Renal cortex interstitium (tissue), 11 donors: ENCODE measurements around the gene TNNI3K. TPM values are rescaled to one million over a fixed set of nuclear protein-coding genes. Genes with fewer than 3 reads are reported as not detected.
A peak's percentile ranks its signal among the peaks of the same experiment; 100 is the strongest.

Experiments used
- DNase-seq, 11 donors: peaks; one replicate each; pipeline ENCODE4 v3.0.0-alpha.2; 2013; ENCODE audit warnings: low read depth in 9 of 11, low spot score in 4 of 11; ENCODE audit errors: extremely low read depth in 1 of 11
- polyA plus RNA-seq, 3 donors: library from polyadenylated mRNA; unstranded; fragments of 120-200 nt; gene quantifications; one replicate each; pipeline ENCODE4 v1.2.1, GENCODE V29; 2013; ENCODE audit not compliant: insufficient read length in 3 of 3

The TNNI3K gene
- polyA plus RNA-seq, 3 donors = 1.1 to 2.7 (median 1.5) TPM

DNA sequence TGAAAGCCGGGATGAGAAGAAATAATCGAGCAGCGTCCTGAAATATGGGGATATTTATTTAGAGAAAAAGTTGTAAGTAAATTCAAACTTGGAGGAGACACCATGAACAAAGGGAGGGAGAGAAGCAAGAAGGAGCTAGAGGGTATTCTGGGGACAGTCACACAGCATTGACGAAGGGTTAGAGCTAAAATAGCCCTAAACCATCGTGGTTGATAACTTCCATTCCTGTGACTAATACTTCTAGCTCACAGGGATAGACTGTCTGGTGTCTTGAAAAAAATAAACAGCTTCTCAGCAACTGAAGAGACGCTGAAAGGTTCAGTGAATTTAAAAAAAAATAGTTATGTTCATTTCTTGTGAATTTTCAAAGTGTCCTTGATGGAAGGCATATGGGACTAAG, 190.5 kb downstream of the TNNI3K start:
- DNase-seq = no peak

DNA sequence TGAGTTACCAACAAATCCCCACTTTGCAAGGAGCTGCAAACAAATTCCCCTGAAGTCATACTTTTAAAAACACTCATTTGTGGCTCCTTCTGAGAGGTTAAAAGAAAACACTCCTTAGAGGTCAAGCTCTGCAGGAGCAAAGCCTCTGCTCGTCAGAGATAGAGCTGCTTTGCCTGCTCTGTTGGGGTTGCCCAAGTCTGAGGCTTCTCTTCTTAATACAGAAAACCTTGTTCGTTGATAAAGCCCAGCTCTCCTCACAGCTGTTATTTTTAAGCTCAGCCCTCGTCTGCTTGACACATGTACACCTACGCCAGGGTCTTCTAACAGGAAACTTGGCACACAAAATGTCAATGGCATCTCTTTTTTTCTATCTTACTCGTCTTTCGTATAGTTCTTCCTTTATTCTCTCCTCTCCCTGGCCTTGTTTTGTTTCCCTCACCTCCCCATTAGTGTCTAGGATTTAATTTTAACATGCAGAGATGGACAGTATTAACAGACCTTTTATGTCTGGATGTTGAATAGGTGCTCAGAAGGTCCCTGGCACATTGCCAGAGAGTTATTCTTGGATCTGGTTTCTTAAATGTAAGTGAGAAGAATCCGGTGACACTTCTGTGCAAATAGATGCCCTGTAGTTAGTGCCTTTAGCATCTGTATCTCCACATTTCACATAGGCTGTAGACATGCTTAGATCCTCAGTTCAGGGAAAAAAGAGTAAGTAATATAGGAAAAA, 191.2 kb downstream of the TNNI3K start:
- peak in 2 of 11 donors; percentile 13 to 17 for DNase-seq

DNA sequence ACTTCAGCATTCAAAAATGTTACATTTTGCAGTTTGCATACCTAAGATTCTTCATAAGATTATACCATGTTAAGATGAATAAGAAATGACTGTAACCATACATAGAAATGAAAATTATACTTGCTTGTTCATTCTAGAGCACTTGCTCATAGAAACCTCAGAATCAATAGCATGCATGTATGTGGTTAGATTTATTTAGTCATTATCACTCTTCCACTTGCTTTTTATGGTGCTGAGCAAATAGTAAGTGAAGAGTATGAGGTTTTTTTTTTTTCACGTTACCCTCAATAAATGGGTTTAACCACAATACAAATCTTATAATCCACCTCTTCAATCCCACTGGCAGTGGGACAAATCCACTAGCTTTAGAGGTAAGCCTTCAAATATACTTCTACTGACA, 192.5 kb downstream of the TNNI3K start:
- no peak for DNase-seq

DNA sequence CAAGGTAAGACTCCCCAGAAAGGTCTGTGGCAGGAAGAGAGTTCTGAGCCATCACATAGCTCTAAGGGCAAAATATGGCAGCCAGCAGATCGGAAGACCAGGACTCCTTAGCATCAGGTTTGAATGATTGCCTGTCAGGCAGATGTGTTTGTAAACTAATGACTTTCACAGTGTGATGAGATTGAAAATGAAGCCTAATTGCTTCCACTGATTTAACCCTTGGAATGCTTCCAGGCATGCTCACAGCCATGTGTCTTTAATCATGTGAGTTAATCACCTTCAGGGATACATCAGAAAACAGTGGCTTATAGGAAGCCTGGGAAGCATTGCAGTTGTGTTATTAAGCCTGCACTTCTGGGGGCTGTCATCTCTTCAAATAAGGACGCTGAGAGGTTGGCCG, 194.4 kb downstream of the TNNI3K start:
- no peak for DNase-seq

DNA sequence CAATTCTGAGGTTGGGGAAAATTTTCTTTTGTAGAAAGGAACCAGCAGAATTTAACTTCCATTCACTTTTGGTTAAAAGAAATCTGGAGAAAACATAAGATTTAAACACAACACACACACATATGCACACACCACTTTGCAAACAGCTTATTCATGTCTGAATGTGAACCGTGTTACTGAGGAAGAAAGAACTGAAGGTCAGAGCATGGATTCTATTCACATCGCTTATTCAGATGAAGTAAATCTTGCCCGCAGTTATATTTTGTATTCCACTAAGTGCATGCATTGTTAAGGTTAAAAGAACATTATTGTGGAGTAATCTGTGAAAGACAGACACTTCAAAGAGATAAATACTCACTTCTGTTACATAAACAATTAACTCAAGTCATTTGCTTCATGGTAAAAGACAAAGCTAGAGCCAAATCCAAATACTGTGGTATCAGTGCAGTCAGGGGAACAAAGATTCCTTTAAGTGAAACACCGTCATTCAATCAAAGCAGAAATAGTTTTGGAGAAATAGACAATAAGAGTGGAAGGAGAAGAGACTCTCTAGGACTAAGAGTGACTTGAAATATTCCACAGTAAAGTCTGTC, 195.3 kb downstream of the TNNI3K start:
- no peak for DNase-seq

DNA sequence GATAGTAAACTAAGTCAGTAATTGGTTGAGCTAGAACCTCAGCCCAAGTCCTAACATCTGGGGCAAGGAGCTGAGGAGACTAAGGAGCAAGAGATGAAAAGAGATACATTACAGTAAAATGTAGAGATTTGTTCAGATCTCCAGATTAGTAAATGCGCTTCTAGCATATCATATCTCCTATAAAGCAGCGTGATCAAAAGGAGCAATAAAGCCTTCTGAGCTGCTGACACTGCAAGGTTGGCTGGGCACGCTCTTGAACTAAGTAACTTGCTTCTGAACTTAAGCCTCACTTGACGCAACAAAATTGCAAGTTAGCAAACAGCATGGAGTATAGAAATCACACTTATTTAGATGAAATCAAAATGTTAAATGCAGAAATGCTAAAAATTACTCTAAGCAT, 196.3 kb downstream of the TNNI3K start:
- no peak for DNase-seq

DNA sequence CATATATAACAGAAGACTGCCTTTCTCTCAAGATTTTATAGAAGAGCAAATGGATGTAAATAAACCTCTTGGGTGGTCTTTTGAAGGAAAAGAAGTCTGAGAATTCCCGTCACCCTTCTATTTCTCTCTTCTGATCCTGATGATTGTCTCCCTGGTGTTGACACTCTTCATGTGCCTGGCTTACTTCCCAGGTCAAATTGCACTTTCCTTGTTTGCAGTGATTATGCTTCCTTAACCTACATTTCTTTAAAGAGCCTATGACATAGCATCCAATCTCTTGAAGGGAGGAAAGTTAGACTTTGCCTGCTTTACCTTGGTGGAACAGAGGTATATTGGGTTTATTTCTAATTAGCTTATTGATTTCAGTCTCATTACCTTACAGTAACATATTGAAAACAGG, 197.1 kb downstream of the TNNI3K start:
- DNase-seq = no peak

DNA sequence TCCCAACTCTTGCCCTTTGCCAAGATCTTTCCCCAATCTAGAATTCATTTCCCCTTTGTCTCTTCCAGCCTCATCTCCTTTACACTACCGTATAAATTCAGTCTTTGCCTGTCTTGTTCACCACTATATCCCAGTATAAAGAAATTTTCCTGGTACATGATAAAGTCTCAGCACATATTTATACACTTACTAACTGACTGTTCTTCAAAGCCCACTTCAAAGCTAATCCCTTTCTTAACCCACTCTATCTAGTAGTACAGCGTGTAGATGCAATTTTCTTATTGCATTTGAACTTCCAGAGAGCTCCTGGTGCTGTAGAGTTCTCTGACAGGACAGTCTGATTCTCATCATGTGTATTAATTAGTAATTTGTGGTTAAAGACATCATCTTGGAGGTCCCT, 199.1 kb downstream of the TNNI3K start:
- no peak for DNase-seq

DNA sequence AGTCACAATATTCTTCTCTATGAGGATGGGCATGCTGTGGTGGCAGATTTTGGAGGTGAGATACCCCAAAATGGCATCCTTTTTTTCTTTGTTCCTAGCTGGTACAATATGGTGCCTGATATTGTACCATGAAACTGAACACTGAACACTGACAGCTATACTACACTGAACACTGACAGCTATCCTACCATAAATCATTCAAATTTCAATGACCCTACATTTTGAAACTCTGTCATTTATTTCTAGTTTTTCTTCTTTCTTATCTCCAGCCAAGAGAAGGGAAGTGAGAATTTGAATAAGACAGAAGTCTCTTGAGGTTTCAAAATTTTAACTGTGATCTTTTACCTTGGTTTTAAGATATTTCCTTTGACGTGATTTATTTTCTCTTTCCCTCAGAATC, 200.9 kb downstream of the TNNI3K start:
- DNase-seq = no peak

DNA sequence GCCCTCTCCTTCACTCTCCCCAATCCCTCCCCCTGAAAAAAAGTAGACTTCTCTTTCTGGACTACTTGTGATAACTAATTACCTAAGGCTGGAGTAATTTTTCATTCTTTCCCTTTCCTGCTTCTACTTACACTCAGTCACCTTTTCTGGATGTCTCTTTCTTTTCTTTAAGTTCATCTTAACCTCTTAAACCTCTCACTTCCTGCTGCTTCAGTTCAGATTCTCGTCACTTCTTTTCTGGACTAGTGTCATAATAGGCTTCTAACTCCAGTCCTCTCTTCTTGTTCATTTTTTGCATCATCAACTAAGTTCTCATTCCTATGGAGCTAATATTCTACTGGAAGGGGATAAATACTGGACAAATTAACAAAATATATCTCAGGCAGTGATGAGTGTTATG, 201.8 kb downstream of the TNNI3K start:
- DNase-seq = no peak

DNA sequence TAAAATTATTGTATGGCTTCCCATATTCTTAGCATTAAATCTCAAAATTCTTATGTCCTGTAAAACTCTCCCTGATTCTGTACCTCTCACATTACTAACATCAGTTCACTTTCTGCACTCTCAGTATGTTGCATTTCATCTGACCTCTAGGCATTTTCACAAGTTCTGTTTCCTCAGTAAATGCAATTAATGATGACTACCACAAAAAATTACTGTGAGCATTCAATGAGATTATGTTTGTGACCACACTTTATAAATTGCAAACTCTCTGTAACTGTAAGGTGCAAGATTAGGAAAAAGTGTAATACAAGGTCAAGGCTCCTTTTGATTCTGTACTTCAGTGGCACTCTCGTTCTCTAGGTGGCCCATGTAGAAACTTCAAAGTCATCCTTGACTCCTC, 216.8 kb downstream of the TNNI3K start:
- DNase-seq = no peak

DNA sequence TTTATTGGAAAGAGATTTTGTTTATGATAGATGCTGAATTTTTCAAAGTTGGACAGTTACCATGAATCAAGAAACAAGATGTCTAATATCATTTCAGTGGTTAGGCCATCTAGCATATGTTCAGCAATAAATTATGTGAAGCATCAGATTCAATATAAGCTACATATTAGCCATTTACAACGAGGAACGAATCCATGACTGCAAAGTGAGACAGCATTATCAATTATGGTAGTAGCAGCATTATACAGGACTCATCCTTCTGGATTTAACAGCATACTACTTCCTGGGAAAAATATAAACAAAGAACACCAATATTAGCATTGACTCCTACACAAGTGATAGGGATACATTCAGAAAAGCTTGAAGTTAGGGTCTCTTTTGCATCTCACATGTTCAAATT, 218.1 kb downstream of the TNNI3K start:
- no peak for DNase-seq

DNA sequence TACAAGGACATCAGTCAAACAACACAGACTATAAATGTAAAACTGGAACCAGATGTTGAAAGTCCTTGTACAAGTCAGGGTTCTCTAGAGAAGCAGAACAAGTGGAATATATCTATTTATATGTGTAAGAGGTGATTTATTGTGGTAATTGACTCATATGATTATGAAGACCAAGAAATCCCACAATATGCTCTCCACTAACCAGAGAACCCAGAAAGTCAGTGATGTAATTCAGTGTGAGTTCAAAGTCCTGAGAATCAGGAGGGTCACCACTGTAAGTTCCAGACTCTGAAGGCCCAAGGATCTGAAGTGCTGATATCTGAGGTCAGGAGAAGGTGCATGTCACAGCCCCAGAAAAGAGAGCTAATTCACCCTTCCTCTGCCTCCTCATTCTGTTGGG, 220.2 kb downstream of the TNNI3K start:
- no peak for DNase-seq

DNA sequence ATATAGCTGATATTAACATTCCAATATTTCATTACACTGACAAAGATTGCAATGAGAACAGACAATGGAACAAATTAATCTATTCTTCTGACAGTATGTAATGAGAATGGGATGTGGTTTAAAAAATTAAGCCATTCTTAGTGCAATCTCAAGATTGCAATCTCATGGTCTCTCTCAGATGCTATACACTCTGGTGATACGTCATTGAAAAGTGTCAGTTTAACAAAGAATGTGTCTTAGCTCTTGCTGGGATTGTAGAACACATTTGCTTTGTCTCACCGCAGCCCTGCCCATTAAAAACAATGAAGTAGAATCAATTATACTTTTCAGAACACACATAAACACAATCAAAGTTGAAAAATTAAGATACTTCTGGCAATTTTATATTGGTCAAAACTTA, 222.1 kb downstream of the TNNI3K start:
- DNase-seq = no peak

DNA sequence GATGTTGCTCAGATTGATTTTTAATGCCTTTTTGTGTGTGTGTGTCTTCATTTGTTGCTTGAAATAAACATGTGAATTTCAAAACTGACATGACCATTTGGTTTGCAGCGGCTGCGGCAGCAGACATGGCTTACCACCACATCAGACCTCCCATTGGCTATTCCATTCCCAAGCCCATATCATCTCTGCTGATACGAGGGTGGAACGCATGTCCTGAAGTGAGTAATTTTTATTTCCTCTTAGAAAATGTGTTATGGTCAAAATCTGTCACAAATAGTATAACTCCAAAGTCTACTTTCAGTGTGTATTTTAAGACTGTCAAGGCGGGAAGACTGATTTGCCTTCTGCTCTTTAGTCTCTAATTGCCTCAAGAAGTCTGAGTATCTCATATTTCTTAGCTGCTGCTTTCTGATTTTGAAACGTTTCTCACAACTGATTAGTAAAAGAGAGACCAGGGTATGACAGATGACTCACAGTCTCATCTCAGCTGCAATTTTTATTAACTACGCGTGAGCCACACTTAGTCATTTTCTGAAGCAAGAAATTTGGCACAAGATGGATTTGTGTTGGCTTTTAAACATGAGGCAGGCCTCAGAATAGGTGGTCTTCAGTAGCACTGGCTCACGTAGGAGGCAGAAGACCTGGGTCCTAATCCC, 228.3 kb downstream of the TNNI3K start:
- no peak for DNase-seq

DNA sequence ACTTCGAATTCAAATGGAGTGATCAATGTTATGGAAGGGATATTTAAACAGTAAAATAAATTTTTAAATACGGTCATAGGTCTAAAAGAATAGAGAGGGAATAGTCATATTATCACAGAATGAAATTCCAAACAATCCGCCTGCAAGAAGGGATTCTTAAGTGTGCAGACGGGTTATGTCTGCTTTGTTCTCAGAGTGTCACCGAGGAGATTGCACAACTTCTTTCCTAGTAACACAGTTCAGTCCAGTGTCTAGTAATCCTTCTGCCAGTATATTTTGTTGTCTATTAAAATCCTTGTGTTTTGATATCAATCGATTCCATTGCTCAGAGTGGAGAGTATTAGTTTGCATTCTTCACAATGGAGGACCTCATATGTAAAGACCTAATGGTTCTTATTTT, 228.8 kb downstream of the TNNI3K start:
- DNase-seq = no peak

DNA sequence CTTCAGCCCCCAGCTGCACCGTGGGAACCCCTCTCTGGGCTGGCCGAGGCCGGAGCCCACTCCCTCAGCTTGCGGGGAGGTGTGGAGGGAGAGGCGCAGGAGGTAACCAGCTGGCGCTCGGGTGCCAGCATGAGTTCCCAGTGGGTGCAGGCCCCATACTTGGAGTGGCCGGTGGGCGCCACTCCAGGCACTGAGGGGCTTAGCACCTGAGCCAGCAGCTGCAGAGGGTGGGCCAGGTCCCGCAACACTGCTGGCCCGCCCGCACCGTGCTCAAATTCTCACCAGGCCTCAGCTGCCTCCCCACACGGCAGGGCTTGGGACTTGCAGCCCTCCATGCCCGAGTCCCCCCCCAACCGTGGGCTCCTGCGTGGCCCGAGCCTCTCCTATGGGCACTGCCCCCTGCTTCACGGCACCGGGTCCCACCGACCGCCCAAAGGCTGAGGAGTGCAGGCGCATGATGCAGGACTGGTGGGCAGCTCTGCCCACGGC, 230.1 kb downstream of the TNNI3K start:
- DNase-seq = no peak

DNA sequence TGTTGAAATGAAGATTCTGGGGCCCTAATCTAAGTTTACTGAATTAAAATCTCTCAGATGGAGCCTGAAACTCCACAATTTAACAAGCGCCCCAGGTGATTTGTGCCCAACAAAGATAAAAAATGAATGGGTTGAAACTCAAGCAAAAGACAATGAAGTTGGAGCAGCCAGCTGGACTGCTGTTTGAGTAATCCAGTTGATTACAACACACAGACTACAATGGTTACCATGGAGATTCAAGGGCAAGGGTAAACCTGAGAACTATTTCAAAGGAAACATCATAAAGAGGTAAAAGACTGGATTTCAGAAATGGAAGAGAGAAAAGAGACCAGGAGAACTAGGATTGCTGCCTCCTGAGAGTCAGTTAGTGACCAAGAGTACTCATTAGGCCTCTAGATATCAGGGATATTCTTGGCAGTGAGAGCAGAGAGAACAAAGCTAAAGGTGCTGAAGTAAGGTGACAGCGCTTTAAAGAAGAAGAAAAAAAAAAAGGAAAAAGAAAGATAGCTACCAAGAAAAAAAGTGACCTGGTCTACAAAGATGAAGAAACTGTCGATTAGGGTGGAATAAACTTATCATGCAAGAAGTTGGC, 232.7 kb downstream of the TNNI3K start:
- no peak for DNase-seq

DNA sequence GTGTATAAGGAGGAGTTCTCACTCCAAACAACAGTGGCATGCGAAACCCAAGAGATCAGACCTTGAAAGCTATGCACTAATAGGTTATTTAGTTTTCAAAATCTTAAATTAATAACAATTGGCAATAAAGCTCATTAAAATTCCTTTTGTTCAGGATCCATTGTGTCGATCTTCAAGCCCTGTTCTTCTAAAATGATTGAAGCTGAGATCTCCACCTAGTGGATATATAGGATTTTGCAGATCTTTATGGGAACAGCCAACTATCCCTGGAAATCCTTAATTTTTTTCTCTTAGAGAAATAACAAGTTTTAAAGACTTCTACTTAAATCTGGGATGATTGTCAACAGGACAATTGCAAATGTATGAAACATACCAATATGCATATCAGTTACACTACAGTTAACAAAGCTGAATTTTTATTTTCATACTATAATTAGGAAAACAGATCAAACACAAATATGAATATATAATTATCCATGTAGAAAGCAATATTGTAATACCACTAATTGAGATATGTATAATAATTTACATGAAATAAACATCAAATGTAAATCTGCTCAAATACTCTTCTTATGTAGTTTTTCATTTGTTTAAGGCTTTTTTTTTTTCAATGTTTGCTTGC, 233.9 kb downstream of the TNNI3K start:
- peak in 8 of 11 donors; percentile 15 to 69 (median 29) for DNase-seq

DNA sequence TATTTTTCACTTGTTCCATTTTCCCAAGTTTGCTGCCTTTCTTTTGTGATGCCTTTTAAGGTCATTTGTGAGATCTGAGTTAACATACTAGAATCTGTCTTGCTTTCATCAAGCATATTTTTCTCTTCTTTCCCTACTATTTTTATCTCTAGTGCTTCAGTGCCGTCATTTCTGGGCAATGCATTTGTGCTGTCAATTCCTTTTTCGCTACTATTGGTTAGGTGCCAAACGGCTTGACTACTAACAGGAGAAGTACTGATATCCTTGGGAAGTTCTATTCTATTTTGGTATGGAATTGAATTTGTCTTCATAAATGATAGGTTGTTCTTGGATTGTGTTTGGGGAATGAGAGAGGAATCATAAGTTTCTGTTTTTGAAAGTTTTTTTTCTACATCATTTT, 235.1 kb downstream of the TNNI3K start:
- DNase-seq = no peak
